K562 (cell line): Measurements from ENCODE around the gene UBXN6. TPM values are rescaled to one million over a fixed set of nuclear protein-coding genes. Genes with fewer than 3 reads are reported as not detected.
A peak's percentile ranks its signal among the peaks of the same experiment; 100 is the strongest.

Experiments
- ATAC-seq: fragments of 200-7000 bp; cut with Tn5 transposase; 3 replicates; pipeline ENCODE4 v1.9.1; 2020; ENCODE audit warnings: moderate library complexity
- BruUV-seq: library from RNA; stranded (reverse); fragments of 400-500 nt; replicated peaks from 2 replicates; lab custom pipeline; 2021; lab: Mats Ljungman, UMichigan
- CTCF ChIA-PET: fragments of 300-600 bp; formaldehyde crosslinking; extraction: SDS; loops from one replicate; lab custom pipeline; 2021; ENCODE audit warnings: low intra/inter-chr PET ratio; lab: Yijun Ruan, JAX
- POLR2A ChIA-PET: fragments of 300-600, 350-650 bp; sonication (Branson Sonifier 250); formaldehyde crosslinking; extraction: SDS; loops from one replicate; lab custom pipeline; 2021; ENCODE audit warnings: antibody characterized with exemption, inconsistent platforms; lab: Yijun Ruan, JAX
- DNase-seq, 4 experiments: peaks; one replicate each; pipeline versions ENCODE4 v3.0.0 to v3.0.0-alpha.2; 2011 to 2018; ENCODE audit warnings: low spot score in 3 of 4, mixed read lengths in 3 of 4; ENCODE audit errors: extremely low read depth in 1 of 4
- FAIRE-seq: peaks from 2 replicates; lab custom pipeline; 2011; peaks lifted over from hg19 to GRCh38; lab: Jason Lieb, UNC
- H2AFZ ChIP-seq: 2 replicates; pipeline ENCODE4 v1.6.0; 2011; ENCODE audit warnings: low read depth, low read length, control low read depth, inconsistent platforms
- H3K27ac ChIP-seq: fragments of 200-600 bp; 3 replicates; pipeline ENCODE4 v1.8.0; 2011; ENCODE audit warnings: low read depth, mild to moderate bottlenecking, control low read depth, inconsistent platforms, low read length, moderate library complexity, mixed read lengths; ENCODE audit errors: extremely low read depth
- H3K27me3 ChIP-seq, 2 experiments: fragments of 300-600 bp in 1 of 2; 2 replicates in 1 of 2; 3 replicates in 1 of 2; pipeline versions ENCODE4 v1.6.0 to v1.8.0; 2011; ENCODE audit warnings: inconsistent platforms in 2 of 2, low read length in 2 of 2, mild to moderate bottlenecking in 1 of 2, mixed read lengths in 1 of 2, moderate library complexity in 1 of 2; ENCODE audit not compliant: control insufficient read depth in 2 of 2, insufficient read depth in 2 of 2
- H3K36me3 ChIP-seq: fragments of 300-600 bp; 3 replicates; pipeline ENCODE4 v1.8.0; 2011; ENCODE audit warnings: mild to moderate bottlenecking, low read length, inconsistent platforms; ENCODE audit not compliant: control insufficient read depth, insufficient read depth
- H3K4me1 ChIP-seq, 2 experiments: fragments of 200-600 bp in 1 of 2; replicated peaks in 1 of 2; 2 replicates in 1 of 2; 3 replicates in 1 of 2; pipeline versions ENCODE4 v1.5.1 to v1.8.0; 2011; ENCODE audit warnings: inconsistent platforms in 2 of 2, low read length in 2 of 2, mild to moderate bottlenecking in 1 of 2, mixed read lengths in 1 of 2, moderate library complexity in 1 of 2; ENCODE audit not compliant: control insufficient read depth in 2 of 2, insufficient read depth in 2 of 2
- H3K4me2 ChIP-seq: 2 replicates; pipeline ENCODE4 v1.6.1; 2011; ENCODE audit warnings: low read length, control low read depth, inconsistent platforms, mixed read lengths; ENCODE audit not compliant: insufficient read depth
- H3K4me3 ChIP-seq: fragments of 200-600 bp; sonication (generic), shearing (Covaris generic); 2 replicates; pipeline ENCODE4 v1.5.1; 2016; ENCODE audit warnings: control low read depth, inconsistent platforms
- H3K79me2 ChIP-seq: fragments of 200-600 bp; 3 replicates; pipeline ENCODE4 v1.8.0; 2011; ENCODE audit warnings: low read length, inconsistent platforms; ENCODE audit not compliant: control insufficient read depth, insufficient read depth
- H3K9ac ChIP-seq, 2 experiments: 2 replicates each; pipeline versions ENCODE4 v1.6.0 to v1.6.1; 2011; ENCODE audit warnings: low read depth in 2 of 2, low read length in 2 of 2, control low read depth in 1 of 2, inconsistent platforms in 1 of 2, mild to moderate bottlenecking in 1 of 2, mixed read lengths in 1 of 2; ENCODE audit not compliant: insufficient read depth in 1 of 2
- H3K9me1 ChIP-seq: one replicate; pipeline ENCODE4 v1.6.0; 2011; ENCODE audit warnings: inconsistent platforms, mild to moderate bottlenecking, low read length, moderate library complexity; ENCODE audit not compliant: control insufficient read depth, insufficient read depth
- H3K9me3 ChIP-seq: replicated peaks from 2 replicates; pipeline ENCODE4 v1.5.1; 2011; ENCODE audit warnings: low read depth, low read length, inconsistent platforms; ENCODE audit not compliant: control insufficient read depth, insufficient read depth
- H4K20me1 ChIP-seq: replicated peaks from 2 replicates; pipeline ENCODE4 v1.6.1; 2011; ENCODE audit warnings: low read length, inconsistent platforms, mixed read lengths; ENCODE audit not compliant: control insufficient read depth, insufficient read depth
- CC2D1A ChIP-seq: fragments of 450-650 bp; IDR thresholded peaks from 2 replicates; pipeline ENCODE4 v1.6.1; 2017; ENCODE audit warnings: mild to moderate bottlenecking
- ETV5 ChIP-seq: sonication (generic); formaldehyde crosslinking; IDR thresholded peaks from 2 replicates; pipeline ENCODE4 v1.4.0; 2020; ENCODE audit warnings: low read depth, mild to moderate bottlenecking, missing genetic modification reagents
- ETV6 ChIP-seq, 3 experiments: fragments of 150-350 bp in 1 of 3; sonication (generic) in 1 of 3; formaldehyde crosslinking in 1 of 3; IDR thresholded peaks; 2 replicates each; pipeline versions ENCODE4 v1.6.1 to v1.8.0; 2014 to 2022; ENCODE audit warnings: borderline replicate concordance in 2 of 3, low read depth in 2 of 3, antibody characterized with exemption in 1 of 3, low read length in 1 of 3, mild to moderate bottlenecking in 1 of 3, missing genetic modification reagents in 1 of 3
- HBP1 ChIP-seq: fragments of 450-650 bp; formaldehyde crosslinking; IDR thresholded peaks from 2 replicates; pipeline ENCODE4 v1.4.0; 2022; ENCODE audit warnings: missing genetic modification characterization
- HNRNPL ChIP-seq: fragments of 200-400 bp; formaldehyde crosslinking; IDR thresholded peaks from 2 replicates; pipeline ENCODE4 v1.6.1; 2017; ENCODE audit warnings: low read depth, mild to moderate bottlenecking, low read length
- MAX ChIP-seq: sonication (generic); formaldehyde crosslinking; IDR thresholded peaks from 2 replicates; pipeline ENCODE4 v1.9.0; 2022; ENCODE audit warnings: mild to moderate bottlenecking, missing genetic modification reagents
- MAZ ChIP-seq, 2 experiments: fragments of 450-650 bp in 1 of 2; sonication (generic) in 1 of 2; formaldehyde crosslinking; IDR thresholded peaks in 1 of 2; conservative IDR thresholded peaks in 1 of 2; 2 replicates each; pipeline versions ENCODE4 v1.4.0 to v1.5.0; 2020; ENCODE audit warnings: mild to moderate bottlenecking in 1 of 2, missing genetic modification reagents in 1 of 2
- MECOM ChIP-seq: fragments of 250-450 bp; sonication (Bioruptor Pico); IDR thresholded peaks from 2 replicates; pipeline ENCODE4 v1.8.0; 2022; ENCODE audit warnings: inconsistent platforms
- MED1 ChIP-seq: sonication (generic); formaldehyde crosslinking; IDR thresholded peaks from 2 replicates; pipeline ENCODE4 v1.8.1; 2023; ENCODE audit warnings: missing genetic modification reagents, borderline replicate concordance
- MLLT1 ChIP-seq, 2 experiments: fragments of 450-650 bp; IDR thresholded peaks; 2 replicates each; pipeline ENCODE4 v1.6.1; 2016
- PATZ1 ChIP-seq: fragments of 250-450 bp; sonication (Bioruptor Pico); IDR thresholded peaks from 2 replicates; pipeline ENCODE4 v1.5.0; 2020; ENCODE audit warnings: mild to moderate bottlenecking, borderline replicate concordance
- PHTF2 ChIP-seq: fragments of 250-450 bp; sonication (Bioruptor Pico); IDR thresholded peaks from 2 replicates; pipeline ENCODE4 v1.5.0; 2021; ENCODE audit warnings: mild to moderate bottlenecking
- U2AF1 ChIP-seq: fragments of 200-400 bp; formaldehyde crosslinking; optimal IDR thresholded peaks from 2 replicates; pipeline ENCODE3; 2017; ENCODE audit warnings: mild to moderate bottlenecking, low read depth, low read length, moderate library complexity
- ZNF184 ChIP-seq: sonication (generic); formaldehyde crosslinking; IDR thresholded peaks from 2 replicates; pipeline ENCODE4 v1.5.0; 2020; ENCODE audit warnings: missing genetic modification reagents
- ZSCAN32 ChIP-seq: fragments of 450-650 bp; formaldehyde crosslinking; IDR thresholded peaks from 2 replicates; pipeline ENCODE4 v1.4.0; 2020; ENCODE audit warnings: mild to moderate bottlenecking, moderate library complexity
- WGBS: fragments of 100-300 bp; shearing (Covaris generic); methylation state at CpG from one replicate; pipeline ENCODE4 v1.1.6; 2016; ENCODE audit warnings: low coverage, mixed read lengths; ENCODE audit not compliant: insufficient coverage; ENCODE audit errors: missing lambda C conversion rate; 5-methylcytosine and 5-hydroxymethylcytosine counted together
- in situ Hi-C: fragments of 300-500 bp; cut with MboI; formaldehyde crosslinking; loops from 4 replicates; pipeline ENCODE4 v1.15.0; 2018; ENCODE audit warnings: inconsistent platforms, mixed read lengths
- intact Hi-C: fragments of 100-400 bp; cut with micrococcal nuclease; formaldehyde crosslinking; loops from 2 replicates; pipeline ENCODE4 v1.14.2; 2022
- polyA plus RNA-seq, 8 experiments: library from polyadenylated mRNA; depleted of rRNA in 4 of 8; stranded (reverse) in 5 of 8; unstranded in 3 of 8; fragments of >200 nt; fragmentation: Nextera tagmentation in 2 of 8; fragmentation: Illumina TruSeq in 1 of 8; extraction: Ambion mirVana in 2 of 8; extraction: Trizol in 1 of 8; gene quantifications; 2 replicates each; pipeline versions ENCODE4 v1.2.1 to v1.2.3, GENCODE V29; 2011 to 2014; ENCODE audit warnings: inconsistent platforms in 1 of 8, missing spikeins in 1 of 8
- total RNA-seq, 7 experiments: library from RNA; depleted of rRNA in 6 of 7; stranded (reverse); fragments of >200 nt in 6 of 7; fragmentation: Illumina TruSeq in 2 of 7; extraction: Trizol in 2 of 7; gene quantifications; 2 replicates each; pipeline versions ENCODE4 v1.2.1 to v1.2.3, GENCODE V29; 2011 to 2021; ENCODE audit warnings: low replicate concordance in 1 of 7

UBXN6 gene
- total and polyA plus RNA-seq, 9 of the 15 experiments (the other 6 are each of a cell fraction or from before 2014, with no cell fraction given): 0.48 to 90.2 (median 29.5) TPM

GRCh38 chr19:4456843-4457653 lies 546 bp downstream of the UBXN6 start:
- Histone ChIP-seq H3K4me2 (peak overlapping the region; percentile 96), H3K9me1 (peaks cover 2% of the 10 kb centered on the region), H3K4me1 (peaks cover 21 to 56% of the 10 kb centered on the region in 2 experiments), H3K27me3 (no peaks in the 10 kb centered on the region), H2AFZ (peak overlapping the region; percentile 66; the same call in 1 of the 2 replicates), H3K4me3 (peak overlapping the region; percentile 67), H4K20me1 (peaks cover 5% of the 10 kb centered on the region; the same call in 1 of the 2 replicates), H3K9me3 (no peaks in the 10 kb centered on the region), H3K36me3 (peaks cover 28% of the 10 kb centered on the region; the same call in 2 of the 3 replicates), H3K27ac (peak overlapping the region; percentile 76), H3K79me2 (peaks cover 34% of the 10 kb centered on the region), H3K9ac (peak overlapping the region; percentile 76 to 87)
- peak; percentile 42 for FAIRE-seq
- 1% methylated on average over 17 of the region's 53 CpGs for WGBS
- BruUV-seq: no TSS peak
- ChIA-PET CTCF (no interaction called here), POLR2A (interaction anchor here (0.5 to 6.3 kb wide), 7 partner anchors 12 to 1534 kb away, joined by 3 to 60 read pairs (median 5); partner anchors contain the start of genes CHAF1A and HDGFL2)
- in situ Hi-C loops (no loop called here), intact Hi-C loops (no loop called here)
- DNase-seq: peak; percentile 71 to 91 (median 90)
- ATAC-seq: peak; percentile 32
- TF ChIP-seq MECOM (CRISPR knock-in tag) (no peak), PHTF2 (no peak), CC2D1A (0 out of 2 replicates have a peak, but pooled peaks have one; percentile 16), MAZ (CRISPR knock-in tag; conservative IDR thresholded peaks at IDR 0.05 in 1 of 2, IDR thresholded peaks at IDR 0.05 in 1 of 2) (no peak), ETV5 (CRISPR knock-in tag) (no peak), MED1 (no peak), ZNF184 (CRISPR knock-in tag) (no peak), MLLT1 (IDR thresholded peaks at IDR 0.05) (no peak), HBP1 (peak; percentile 67; the same call in 1 of the 2 replicates), ZSCAN32 (CRISPR knock-in tag) (no peak), MAX (CRISPR knock-in tag) (peak; percentile 17; the same call in 1 of the 2 replicates), ETV6 (IDR thresholded peaks at IDR 0.05; ENCODE audit: borderline replicate concordance in 1 of 2, low read depth in 2 of 2, low read length in 1 of 2) (no peak), ETV6 (CRISPR knock-in tag; IDR thresholded peaks at IDR 0.05; ENCODE audit: borderline replicate concordance) (no peak), PATZ1 (CRISPR knock-in tag) (no peak), HNRNPL (no peak), U2AF1 (no peak)
